ENCODE results near the gene MYH9. TPM values are rescaled to one million over a fixed set of nuclear protein-coding genes. Genes with fewer than 3 reads are reported as not detected.

Gene MYH9
- total RNA-seq, 1 donor from 2014 or later = 2,110 TPM

- DNase-seq (ENCODE audit: extremely low read depth, low read depth, low spot score) = no peak
These were observed 54.1 kb downstream of the MYH9 start for GRCh38 chr22:36333644-36334043.

GRCh38 chr22:36332623-36333332 is 55.0 kb downstream of the MYH9 start:
- DNase-seq (ENCODE audit: extremely low read depth, low read depth, low spot score) = no peak

- DNase-seq (ENCODE audit: extremely low read depth, low read depth, low spot score) = no peak
These were observed 55.7 kb downstream of the MYH9 start for GRCh38 chr22:36331912-36332622.

- no peak for DNase-seq (ENCODE audit: extremely low read depth, low read depth, low spot score)
These were observed 56.4 kb downstream of the MYH9 start for GRCh38 chr22:36331306-36331911.

GRCh38 chr22:36330655-36331305 is 57.0 kb downstream of the MYH9 start:
- DNase-seq (ENCODE audit: extremely low read depth, low read depth, low spot score) = no peak

- no peak for DNase-seq (ENCODE audit: extremely low read depth, low read depth, low spot score)
These were observed 57.6 kb downstream of the MYH9 start for GRCh38 chr22:36330127-36330526.

- peak; percentile 97 for DNase-seq (ENCODE audit: extremely low read depth, low read depth, low spot score)
These were observed 58.3 kb downstream of the MYH9 start for GRCh38 chr22:36329254-36330078.

GRCh38 chr22:36328635-36329253 is 59.0 kb downstream of the MYH9 start:
- DNase-seq (ENCODE audit: extremely low read depth, low read depth, low spot score) = no peak

GRCh38 chr22:36327922-36328551 is 59.7 kb downstream of the MYH9 start:
- DNase-seq (ENCODE audit: extremely low read depth, low read depth, low spot score) = no peak

- no peak for DNase-seq (ENCODE audit: extremely low read depth, low read depth, low spot score)
These were observed 61.3 kb downstream of the MYH9 start for GRCh38 chr22:36326178-36327161.

- no peak for DNase-seq (ENCODE audit: extremely low read depth, low read depth, low spot score)
These were observed 62.4 kb downstream of the MYH9 start for GRCh38 chr22:36325154-36326031.

- no peak for DNase-seq (ENCODE audit: extremely low read depth, low read depth, low spot score)
These were observed 63.4 kb downstream of the MYH9 start for GRCh38 chr22:36324414-36324813.

GRCh38 chr22:36323855-36324331 is 63.9 kb downstream of the MYH9 start:
- no peak for DNase-seq (ENCODE audit: extremely low read depth, low read depth, low spot score)

GRCh38 chr22:36323182-36323854 is 64.4 kb downstream of the MYH9 start:
- no peak for DNase-seq (ENCODE audit: extremely low read depth, low read depth, low spot score)

GRCh38 chr22:36322602-36322915 is 65.2 kb downstream of the MYH9 start:
- DNase-seq (ENCODE audit: extremely low read depth, low read depth, low spot score) = no peak

GRCh38 chr22:36321797-36322601 is 65.8 kb downstream of the MYH9 start:
- DNase-seq (ENCODE audit: extremely low read depth, low read depth, low spot score) = no peak
